ELF-1 (cell line): Measurements from ENCODE around the gene POLR2J3.
"Not testable (repeated sequence)": the region's sequence is repeated elsewhere in the genome, so short reads cannot be mapped to it uniquely, and the experiment has no call there.

Experiments used
- DNase-seq: peaks from one replicate; pipeline ENCODE4 v3.0.0-alpha.2; 2016; ENCODE audit warnings: low read depth, low spot score

The POLR2J3 gene

DNA sequence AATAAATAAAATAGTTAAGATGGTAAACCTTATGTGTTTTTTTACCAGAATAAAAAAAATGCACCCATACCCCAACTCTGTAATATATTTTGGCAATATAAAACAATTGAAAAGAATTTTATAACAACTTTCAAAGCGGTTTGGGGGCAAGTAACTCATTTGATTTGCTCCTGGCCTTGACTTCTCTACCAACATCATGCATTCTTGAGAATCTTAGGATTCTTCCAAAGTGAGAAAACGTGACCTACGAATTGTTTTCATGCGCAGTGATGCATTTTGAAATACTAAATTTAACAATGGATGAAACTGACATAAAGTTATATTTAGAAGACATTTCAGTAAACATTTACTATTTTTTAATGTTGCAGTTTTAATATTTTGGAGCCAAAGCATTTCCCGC, 51.6 kb downstream of the POLR2J3 start:
- not testable (repeated sequence) for DNase-seq

DNA sequence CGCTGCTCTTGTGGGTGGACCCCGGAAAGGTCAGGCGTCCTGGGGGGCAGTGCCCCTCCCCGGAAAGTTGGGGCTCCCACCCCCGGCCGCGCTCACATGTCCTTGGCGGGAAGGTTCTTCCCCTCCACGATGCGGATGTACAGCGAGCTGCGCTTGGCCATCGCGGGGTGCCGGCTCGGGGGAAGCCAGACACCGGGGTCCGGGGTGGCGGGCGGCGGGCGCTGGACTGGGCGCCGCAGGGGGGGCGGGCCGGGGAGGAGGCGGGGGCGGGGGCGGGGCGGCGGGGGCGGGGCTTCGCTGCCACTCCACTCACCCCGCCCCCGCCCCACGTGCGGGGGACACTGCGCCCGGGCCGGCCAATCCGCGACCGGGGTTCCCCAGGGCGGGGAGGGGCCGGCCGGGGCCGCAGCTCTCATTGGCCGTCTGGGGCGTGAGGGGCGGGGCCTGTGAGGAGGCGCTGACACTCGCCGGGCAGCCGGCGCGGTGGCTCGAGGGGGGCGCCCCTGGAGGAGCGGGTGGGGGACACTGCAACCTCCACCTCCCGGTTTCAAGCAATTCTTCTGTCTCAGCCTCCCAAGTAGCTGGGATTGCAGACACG, 54.7 kb downstream of the POLR2J3 start, which contains the start of gene RASA4B:
Gene RASA4B, minus strand, starts transcription at position 228 of the 598 bp plus-strand sequence. Its CDS starts 67 bp downstream, at position 161.
- not testable (repeated sequence) for DNase-seq
